Activated CD4-positive, alpha-beta T cell treated with anti-CD3 and anti-CD28 coated beads, Interleukin-2, amount 50 U/mL, for 24 hours (primary cell): ENCODE results near the gene SHF.

ENCODE experiments used
- DNase-seq, 2 donors: peaks; one replicate each; pipeline ENCODE4 v3.0.0-alpha.2; 2020; ENCODE audit warnings: low read depth in 1 of 2, low spot score in 1 of 2

Gene SHF

DNA sequence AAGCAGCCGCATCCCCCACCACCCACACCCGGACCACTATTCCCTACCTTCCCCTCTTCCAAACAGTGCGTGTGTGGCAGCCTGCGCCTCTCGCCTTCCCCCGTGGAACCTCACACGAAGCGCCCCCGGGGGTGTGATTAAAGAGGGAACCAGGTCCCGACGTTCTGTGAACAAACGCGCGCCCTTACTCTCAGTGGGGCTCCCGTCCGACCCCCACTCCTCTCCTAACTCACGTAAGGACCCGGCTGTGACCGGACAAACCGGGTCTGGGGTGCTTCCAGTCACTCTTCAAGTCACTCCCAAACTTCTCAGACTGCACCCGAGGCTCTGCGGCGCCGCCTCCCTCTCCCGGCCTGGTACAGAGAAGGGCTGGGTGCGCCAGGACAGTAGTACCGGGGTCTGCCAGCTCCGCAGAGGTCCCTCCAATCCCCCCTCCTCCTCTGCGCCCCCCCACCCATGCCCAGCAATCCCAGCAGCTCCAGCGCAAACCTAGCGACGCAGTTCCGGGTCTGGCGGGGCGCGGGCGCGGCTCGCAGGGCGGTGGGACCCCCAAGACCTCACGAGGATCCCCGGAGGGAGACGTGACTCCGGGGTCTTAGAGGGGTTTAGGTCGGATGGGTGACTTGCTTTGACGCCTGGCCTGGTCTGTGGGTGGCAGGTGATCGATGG is 58.7 kb downstream of the SHF start:
- no peak for DNase-seq

GRCh38 chr15:45126535-45127158 is 61.1 kb downstream of the SHF start:
- peak in 1 of 2 donors; percentile 27 for DNase-seq

DNA sequence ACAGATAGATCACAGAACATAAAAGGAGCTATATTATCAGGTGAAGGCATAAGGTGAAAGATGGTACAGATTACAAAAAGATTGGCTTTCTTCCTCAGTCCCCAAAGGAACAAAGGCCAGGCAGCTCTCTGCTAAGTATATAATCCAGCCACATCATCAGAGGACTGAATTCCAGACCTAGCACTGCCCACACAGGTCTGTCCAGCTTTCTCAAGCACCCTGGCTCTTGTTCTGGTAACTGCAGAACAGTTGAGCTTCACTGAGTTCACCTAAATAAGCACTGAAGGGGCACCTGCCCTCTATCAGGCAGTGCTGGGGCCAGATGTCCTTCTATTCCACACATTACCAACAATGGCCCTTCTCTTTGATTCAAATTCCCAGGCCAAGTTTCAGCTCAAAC is 64.4 kb downstream of the SHF start:
- DNase-seq: no peak

GRCh38 chr15:45122719-45123118 is 65.0 kb downstream of the SHF start:
- no peak for DNase-seq

GRCh38 chr15:45121706-45122417 is 65.9 kb downstream of the SHF start:
- DNase-seq: no peak

DNA sequence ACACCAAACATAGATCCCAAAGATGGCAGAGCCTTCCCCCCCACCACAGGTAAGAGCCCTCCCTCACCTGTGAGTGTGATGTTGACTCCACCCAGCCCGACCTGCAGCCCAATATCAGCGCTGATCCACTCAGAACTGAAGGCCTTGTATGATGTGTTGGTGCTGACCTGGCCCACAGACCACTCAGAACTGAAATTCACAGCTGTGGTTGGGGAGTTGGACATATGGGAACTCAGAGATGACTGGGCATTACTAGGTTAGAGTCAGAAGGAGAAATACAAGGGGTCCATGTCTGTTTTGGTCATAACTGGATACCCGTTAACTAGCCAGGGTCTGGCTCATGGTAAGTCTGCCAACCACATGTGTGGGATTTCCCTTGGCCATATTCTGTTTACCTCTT is 66.7 kb downstream of the SHF start:
- DNase-seq: no peak

DNA sequence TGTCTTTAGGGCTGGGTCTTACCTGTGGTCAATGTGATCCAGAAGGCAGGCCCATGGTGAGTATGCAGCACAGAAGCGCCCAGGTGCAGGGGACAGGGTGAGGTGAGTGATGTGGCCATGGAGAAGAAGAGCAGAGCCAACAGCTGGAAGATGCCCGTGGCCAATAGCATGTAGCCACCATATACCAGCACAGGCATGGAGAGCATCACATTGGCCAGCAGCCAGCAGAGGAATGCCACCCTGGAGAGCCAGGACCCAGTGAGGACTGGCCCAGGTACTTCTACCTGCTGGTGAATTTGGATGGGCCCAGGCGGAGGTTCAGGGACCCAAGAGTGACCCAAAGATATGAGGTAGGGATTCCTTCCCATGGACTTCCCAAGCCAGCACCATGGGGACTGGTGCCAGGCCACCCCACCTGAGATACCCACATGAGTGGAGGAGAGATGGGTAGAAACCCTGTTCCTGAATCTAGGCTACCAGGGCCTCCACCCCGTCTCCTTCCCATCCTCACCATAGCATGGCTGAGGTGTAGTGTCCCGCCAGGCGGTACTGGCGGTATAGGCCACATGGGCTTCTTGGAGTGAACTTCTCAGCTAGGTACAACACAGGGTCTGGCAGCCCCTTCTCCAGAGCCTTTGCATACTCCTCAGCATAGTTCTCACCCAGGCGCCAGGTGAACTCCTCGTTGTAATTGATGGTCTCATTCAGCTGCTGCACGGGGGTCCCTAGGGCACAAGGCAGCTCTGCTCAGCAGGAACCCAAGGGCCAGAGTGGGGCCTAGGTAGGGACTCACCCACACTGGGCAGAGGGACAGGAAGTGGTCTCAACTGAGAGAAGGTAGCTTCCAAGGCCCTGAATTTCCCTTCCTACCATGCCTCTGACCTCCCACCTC is 67.4 kb downstream of the SHF start:
- DNase-seq: no peak

- DNase-seq: no peak
Observed at GRCh38 chr15:45118996-45119395, 68.8 kb downstream of the SHF start.

GRCh38 chr15:45118131-45118588 is 69.6 kb downstream of the SHF start:
- DNase-seq: peak; percentile 65 to 78

GRCh38 chr15:45117308-45118130 is 70.2 kb downstream of the SHF start:
- no peak for DNase-seq
